SHP77 treated with DMSO at 0.1 percent for 48 hours (cell line): ENCODE measurements around the gene COASY.
A peak's percentile ranks its signal among the peaks of the same experiment; 100 is the strongest.
"Not testable (repeated sequence)": the region's sequence is repeated elsewhere in the genome, so short reads cannot be mapped to it uniquely, and the experiment has no call there.

Source experiments
- DNase-seq: peaks from one replicate; lab custom pipeline; 2025; lab: John Stamatoyannopoulos, UW

COASY gene

DNA sequence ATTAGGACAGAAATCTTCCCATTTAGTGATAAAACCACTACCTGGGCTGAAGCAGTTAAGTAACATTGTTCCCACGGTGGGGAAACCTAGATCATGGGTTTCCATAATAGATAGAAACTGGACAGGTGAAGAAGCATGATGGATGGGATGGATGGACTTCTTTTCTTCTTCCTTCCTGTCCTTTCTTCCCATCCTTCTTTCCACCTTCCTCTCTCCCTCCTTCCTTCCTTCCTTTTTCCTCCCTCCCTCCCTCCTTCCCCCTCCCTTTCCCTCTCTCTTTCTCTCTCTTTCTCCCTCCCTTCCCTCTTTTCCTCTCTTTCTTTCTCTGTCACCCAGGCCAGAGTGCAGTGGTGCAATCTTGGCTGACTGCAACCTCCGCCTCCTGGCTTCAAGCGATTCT is 12.5 kb downstream of the COASY start:
- DNase-seq = no peak

DNA sequence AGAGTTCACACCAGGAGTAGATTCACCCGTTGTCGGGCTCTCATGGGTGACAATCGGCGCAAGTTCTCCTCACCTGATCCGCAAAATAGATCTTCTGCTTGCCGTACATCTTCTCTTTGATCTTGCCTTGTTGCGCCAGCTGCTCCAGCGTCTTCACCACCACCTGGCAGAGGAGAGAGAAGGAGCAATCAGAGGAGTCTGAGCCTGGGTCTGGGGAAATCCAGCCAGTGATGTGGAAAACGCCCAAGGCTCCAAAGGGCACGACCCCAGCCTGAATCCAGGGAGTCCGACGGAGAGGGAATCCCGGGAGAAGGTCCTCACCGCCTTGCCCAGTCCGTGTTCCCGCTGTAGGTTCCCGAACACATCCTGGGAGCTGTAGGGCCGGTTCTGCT is 15.2 kb downstream of the COASY start:
- DNase-seq = no peak

DNA sequence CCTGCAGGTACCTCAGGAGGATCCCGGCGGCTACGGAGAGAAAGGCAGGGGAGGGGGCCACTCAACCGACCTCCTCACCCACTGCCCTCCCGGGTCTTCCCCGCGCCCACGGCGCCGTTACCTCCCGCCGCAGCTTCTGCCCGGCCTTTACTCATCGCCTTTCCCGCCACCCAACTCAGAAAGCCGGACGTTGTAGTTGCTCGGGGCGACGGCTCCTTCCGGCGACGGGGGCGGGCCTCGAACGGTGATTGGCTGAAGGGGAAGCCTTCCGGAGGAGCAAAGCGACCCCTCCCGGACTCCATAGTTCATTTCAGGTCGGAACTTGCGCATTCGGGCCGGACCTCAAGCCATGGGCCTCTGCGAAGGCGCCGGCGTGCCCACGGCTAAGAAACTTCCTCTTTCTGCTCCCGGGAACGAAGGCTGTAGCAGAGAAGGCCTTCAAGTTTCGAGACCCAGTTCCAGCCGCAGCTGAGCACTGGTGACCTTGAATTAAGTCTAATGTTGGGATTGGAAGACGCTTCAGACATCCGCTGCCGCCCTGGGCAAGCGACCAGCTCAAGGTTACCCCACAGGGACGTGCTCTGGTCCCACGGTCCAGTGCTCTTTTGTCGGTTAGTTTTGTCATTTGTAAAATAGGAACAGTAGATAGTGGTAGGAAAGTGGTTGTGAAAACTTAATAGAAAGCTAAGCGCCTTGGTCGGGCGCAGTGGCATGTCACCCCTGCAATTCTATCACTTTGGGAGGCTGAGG is 15.8 kb downstream of the COASY start, which contains the start of gene PSMC3IP:
Gene PSMC3IP, minus strand, starts transcription at position 198 of the 750 bp plus-strand sequence. Its CDS starts 43 bp downstream, at position 155.
- DNase-seq = peak; percentile 92

DNA sequence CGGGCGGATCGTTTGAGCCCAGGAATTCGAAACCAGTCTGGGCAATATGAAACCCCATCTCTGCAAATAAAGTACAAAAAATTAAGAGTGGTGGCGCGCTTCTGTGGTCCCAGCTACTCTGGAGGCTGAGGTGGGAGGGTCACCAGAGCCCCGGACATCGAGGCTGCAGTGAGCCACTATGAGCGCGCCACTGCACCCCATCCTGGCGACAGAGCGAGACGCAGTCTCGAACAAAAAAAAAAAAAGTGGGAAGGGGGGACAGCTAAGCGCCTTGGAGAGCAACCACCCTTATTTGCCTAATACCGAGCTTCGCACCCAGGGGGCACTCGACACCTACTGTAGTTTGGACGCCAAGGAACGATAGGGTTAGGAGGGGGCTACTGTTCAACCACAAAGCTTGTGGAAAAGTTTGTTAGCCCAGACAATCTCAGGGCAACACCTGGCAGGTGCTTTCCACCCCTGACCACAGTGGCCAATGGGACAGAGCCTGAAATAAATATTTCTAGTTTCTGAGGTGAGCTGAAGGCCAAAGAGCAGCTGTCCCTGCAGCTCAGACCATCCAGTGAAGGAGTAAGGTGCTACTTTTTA is 16.4 kb downstream of the COASY start:
- peak; percentile 40 for DNase-seq

DNA sequence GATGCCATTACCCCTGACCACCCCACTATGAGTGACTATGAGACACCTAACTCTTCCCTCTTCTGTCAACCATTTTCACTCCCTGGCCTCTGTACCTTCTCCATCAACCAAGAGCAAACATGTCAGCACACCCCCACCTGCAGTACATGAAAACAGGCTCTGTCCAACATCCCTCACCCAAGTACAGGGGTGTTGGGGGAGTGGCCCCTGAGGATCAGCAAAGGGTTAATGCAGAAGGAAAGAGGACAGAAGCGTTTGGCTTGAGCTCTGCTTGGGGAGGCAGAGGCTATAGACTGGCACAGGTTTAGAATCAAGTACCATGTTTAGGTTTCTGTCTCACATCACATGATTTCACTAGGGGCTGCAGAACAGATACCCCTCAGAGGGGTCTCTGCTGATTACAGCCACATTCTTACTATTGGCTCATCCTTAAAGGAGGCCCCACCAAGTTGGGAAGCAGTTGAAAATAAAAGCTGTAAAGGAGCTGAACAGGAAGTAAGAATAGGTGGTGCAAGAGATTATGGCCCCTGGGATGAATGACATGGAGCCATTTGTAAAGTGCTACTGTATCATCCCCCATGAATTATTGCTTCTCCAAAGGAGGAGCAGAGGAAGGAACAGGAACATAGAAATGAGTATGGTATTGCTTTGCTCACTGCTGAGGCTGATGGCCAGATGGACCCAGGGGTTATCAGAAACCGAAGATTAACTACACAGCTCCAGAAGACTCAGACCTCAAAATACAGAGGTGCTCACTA is 18.0 kb downstream of the COASY start:
- no peak for DNase-seq

DNA sequence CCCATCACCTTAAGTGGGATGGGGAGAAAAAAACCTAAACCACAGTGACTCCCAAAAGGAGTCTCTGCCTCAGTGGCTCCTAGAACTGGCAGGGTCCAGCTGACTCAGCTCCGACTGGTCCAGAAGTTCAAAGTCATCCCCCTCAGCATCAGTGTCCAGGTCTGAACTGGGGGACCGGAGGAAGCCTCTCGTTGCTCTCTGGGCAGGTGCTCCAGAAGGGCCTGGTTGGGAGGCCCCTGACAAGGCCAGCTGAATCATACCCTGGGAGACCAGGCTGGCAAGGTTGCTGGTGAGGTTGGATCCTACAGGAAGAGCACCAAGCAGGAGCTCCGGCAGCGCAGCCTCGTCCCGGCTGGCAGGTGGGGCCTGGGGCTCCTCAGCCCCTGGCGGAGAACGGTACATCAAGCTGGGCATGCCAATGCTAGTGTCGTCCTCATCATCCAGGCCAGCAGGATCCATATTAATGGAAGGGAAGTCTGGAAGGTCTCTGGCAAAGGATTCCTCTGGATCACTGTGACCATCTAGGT is 19.9 kb downstream of the COASY start:
- no peak for DNase-seq

DNA sequence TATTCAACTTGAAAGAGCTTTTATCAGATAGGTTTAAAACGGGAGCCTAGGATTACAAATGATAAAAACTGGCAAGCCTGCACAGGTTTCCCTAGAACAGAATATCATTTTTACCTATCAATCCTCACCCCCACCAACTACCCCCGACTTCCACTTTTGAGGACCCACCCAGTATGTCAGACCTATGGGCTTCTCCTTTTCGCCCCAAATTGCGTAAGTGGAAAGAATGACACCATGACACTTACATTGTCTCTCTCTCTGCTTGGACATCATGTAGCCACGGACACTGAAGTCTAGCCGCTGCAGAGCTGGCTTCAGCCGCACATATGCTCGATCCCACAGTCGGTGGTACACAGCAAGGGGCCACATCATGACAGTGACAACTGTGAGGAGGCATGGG is 22.9 kb downstream of the COASY start:
- DNase-seq = no peak

DNA sequence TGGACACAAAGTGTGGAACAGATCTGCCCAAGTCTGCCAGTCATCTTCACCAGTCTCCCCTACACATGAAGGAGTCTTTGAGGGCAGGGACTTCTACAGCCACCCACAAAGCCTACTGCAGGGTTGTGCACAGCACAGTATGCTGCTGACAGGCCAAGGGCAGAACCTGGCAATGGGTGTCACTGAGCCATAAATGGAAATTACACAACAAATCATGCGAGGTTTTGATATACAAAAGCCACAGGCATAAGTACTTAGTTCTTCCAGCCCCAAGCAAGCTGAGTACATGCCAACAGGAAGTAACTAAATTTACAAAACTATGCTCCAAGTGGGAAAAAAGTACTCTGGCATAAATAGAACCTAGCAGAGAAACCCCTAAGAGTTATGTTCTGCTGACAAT is 23.4 kb downstream of the COASY start:
- DNase-seq = no peak

DNA sequence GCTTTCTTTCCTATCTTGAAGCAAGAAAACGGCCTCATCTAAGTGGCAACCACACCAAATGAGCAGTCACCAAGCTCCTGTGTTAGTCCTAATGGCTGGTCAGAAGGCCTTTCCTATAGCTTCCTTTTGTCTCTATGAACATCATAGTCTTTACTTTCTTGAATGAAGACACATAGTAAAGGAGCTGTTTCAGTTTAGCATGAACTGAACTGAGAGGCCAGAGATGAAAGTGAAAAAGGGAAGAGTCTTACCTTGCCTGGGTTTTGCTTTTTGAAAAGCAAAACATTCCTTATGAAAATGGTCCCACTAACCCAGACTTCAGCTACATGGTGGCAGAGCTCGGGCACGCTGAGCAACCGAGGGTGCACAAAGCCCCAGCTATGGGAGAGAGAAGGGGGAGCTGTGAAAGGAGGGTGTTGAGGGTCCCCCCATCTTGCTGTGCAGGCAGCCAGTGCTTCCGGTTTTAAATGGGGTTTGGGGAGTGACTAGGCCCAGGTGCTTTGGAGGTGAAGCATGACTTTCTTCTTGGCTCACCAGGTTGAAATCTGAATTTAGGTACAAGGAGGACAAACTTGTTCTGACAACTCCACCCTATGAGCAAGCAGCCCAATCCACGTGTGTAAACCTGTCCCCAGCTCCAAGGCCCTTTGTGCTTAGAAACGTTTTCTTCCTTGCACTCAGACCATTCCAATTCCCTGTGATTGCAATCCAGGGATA is 24.7 kb downstream of the COASY start:
- DNase-seq = no peak

DNA sequence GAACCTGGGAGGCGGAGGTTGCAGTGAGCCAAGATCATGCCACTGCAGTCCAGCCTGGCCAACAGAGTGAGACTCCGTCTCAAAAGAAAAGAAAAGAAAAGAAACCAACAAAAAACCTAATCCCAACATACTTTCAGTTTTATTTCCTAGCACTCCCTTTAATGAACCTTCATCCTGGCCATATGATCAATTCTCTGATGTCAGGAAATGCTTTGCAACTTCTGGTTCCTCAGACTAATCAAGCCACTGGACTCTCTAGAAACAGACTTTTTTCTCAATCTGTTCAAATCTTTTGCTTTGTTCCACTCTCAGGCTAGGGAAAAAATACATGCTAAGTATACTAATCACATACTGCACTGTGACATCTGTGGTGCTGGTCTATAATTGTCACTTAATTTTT is 28.9 kb downstream of the COASY start:
- DNase-seq = no peak

DNA sequence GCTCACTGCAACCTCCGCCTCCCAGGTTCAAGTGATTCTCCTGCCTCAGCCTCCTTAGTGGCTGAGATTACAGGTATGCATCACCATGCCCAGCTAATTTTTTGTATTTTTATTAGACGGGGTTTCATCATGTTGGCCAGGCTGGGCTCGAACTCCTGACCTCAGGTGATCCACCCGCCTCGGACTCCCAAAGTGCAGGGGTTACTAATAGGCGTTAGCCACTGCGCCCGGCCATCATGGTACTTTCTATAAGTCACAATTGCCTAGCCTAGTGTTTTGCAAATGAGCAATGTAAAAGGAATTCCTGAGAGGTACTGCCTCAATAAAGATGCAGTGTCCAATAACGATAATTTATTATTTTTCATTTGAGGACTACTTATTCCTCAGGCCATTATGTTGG is 29.5 kb downstream of the COASY start:
- DNase-seq = no peak

DNA sequence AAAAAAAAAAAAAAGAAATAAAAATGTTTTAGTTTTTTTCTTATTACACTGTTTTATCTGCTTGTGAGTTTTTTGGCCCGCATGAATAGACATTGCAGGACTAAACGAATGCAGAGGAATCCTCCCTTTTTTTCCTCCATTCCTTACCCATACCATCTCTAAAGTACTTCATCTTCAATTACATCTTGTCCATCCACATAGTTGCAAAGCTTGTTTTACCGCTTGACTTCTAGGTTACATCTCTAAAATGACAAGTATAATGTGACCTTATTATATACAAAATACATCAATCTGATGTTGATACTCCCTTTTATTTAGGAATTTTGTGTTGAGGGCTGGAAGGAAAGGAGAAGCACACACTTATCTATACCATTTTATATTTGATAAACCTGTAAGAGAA is 34.4 kb downstream of the COASY start:
- no peak for DNase-seq

DNA sequence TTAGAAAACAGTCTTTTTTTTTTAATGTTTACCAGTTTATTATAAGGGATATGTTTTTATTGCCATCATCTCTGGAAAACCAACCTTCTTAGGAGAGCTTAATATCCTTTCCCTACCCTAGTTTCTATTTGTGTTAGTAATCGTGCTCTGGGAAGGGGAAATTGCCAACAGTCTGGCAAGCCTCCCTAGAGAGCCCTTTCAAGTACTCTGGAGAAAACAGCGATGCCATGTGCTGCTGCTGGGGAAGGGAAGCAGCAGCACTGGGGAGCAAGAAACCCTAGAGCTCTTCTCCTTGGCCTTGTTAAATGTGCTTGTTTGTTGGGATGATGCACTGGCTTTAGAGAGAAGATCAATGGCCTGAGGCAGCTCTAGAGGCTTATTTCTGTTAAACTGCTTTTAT is 37.0 kb downstream of the COASY start:
- DNase-seq = no peak

DNA sequence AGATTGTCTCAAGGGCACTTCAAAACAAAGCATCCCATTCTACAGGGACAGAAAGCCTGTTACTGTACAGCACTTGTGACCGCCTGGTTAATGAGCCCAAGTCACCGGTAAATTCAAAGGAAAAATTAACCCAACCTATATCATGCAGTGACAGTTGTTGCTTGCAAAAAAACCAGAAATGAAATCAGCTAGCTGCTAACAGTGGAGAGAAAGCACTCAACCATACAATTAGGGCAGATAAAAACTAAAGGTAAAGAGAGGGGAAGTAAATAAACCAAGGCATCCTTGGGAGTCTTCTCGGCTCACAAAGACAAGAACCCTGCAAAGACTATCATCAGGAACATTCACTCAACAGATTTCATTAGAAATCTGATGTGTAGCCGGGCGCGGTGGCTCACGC is 41.4 kb downstream of the COASY start:
- DNase-seq = no peak

DNA sequence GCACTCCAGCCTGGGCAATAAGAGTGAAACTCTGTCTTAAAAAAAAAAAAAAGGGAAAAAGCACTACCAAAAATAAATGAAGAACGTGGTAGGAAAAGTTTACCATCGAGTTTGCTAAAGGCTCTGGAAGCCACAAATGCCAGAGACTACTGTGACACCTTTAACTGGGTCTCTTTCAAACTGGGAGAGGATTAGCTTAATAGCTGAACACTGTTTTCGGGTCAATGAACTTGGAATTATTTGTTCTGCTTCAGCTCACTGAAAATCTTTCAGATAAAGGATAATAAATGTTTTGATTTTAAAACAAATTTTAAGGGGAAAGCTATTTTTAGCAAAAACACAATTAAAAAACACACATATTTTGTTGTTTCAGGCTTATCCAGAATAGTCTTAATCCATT is 45.8 kb downstream of the COASY start:
- no peak for DNase-seq

DNA sequence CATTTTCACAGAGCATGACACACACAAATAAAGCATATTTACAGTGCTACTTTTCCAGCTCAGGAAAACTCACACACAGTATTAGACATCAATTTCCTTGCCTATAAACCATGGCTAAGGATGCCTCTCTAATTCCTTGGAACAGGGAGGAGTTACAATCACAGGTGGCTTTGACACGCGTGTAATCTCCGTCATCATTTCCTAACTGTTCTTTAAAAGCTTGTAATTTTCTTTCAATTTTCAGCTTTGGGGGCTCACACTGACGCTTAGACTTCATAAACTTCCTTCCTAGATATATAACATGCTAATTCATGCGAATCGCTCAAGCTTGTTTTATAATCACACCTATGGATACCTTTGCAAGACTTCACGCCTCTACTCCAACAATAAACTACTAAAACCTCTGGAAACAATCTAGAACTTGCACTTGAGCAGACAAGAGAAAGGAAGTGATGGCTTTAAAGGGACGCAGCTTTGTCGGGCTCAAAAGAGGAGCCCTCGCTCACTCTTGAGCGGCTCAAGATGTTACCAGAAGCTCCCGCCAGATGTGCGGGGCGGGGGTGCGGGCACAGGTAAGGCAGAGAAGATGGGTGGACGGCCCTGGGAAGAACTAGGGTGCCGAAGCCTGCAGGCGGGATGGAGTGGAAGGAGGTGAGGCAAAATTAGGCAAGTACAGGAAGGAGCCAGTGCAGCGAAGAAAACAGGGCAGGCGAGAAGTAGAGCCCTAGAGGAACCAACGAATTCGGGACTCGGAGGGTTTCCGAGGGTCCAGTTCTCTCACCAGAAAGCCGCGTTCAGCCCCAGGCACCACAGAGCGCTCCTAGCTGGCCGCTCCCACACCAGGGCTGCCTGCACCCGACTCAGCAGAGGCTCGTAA is 46.6 kb downstream of the COASY start:
- DNase-seq = no peak

DNA sequence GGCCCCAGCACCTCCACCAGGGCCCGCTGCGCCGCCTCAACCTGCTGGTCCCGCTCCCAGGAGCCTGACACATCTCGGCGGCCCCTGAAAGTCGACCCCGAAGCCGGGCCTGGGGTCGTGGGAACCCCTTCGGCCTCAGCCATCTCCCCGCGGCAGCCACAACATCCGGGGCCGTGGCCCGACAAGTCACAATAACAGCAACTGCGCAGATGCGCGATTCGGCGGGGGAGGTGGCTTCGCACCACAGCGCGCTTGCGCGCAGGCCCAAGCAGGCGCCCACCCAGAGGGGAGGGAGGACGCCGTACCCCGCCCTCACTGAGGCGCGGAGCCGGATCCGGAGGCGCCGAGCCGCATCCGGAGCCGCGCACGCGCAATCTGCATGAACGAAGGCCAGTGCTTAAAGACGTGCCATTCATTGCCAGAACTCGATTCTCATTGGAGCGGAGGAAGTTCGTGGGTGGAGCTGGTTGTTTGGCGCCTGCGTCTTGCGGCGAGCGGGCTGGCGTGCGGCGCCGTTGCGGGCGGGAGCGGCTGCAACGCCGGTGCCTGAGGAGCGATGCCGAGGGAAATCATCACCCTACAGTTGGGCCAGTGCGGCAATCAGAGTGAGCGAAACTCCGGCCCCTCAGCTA is 47.4 kb downstream of the COASY start, which contains the start of the genes RETREG3 and TUBG1:
Gene RETREG3, minus strand, starts transcription at position 193 of the 632 bp plus-strand sequence. Its CDS starts 50 bp downstream, at position 143.
Gene TUBG1, plus strand, starts transcription at position 502 of the 632 bp plus-strand sequence. Its CDS starts 55 bp downstream, at position 557.
- DNase-seq = peak; percentile 99

DNA sequence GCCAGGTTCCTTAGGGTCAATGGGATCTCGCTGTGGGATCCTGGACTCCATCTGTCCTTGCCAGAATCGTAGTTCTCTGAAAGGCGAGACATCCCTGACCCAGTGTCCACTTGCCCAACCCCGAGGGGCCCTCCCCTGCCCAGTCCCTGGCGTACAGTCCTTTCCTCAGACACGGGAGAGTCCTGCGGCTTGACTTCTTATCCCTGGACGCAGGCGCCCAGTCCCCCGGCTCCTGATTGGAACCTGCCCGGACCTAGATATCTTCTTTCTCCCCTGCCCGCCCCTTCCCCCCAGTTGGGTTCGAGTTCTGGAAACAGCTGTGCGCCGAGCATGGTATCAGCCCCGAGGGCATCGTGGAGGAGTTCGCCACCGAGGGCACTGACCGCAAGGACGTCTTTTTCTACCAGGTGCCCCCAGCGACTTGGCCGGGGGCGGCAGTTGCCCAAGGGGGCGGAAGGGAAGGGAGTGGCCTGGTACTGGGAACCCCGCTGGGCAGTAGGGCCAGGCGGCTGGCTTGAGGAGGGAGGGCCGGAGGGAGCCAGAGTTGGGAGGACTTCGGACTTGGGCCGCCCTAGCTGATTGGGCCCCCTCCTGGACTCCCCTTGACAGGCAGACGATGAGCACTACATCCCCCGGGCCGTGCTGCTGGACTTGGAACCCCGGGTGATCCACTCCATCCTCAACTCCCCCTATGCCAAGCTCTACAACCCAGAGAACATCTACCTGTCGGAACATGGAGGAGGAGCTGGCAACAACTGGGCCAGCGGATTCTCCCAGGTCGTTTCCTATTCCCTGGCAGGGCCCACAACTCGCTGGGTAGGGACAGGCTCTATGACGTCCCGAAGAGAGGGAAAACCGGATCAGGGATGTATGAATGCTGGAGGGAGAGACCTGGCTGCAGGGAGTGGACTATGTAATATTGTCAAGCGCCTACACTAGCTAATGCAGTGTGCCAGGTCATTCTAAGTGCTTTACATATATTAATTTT is 48.2 kb downstream of the COASY start:
- DNase-seq = not testable (repeated sequence)

DNA sequence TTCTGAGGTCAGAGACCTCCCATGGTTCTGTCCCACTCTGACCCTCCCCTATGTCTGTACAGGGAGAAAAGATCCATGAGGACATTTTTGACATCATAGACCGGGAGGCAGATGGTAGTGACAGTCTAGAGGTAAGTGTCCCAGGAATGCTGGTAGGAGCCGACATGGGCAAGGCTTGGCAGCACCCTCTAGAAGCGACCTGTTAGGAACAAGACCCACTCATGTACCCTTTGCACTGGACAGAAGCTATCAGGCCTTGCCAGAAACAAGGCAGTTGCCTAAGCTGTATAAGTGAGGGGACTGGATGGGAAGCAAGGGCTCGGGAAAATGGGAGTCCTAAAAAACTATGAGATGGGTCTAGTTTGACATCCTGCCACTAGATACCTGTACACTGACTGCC is 50.1 kb downstream of the COASY start:
- no peak for DNase-seq
